DMS 273 (cell line): ENCODE data around the gene ARHGAP23.
"Not testable (repeated sequence)": the region's sequence is repeated elsewhere in the genome, so short reads cannot be mapped to it uniquely, and the experiment has no call there.

Source experiments
- DNase-seq: peaks from one replicate; lab custom pipeline; 2025; ENCODE audit not compliant: unreplicated experiment; lab: John Stamatoyannopoulos, UW

Gene ARHGAP23

DNA sequence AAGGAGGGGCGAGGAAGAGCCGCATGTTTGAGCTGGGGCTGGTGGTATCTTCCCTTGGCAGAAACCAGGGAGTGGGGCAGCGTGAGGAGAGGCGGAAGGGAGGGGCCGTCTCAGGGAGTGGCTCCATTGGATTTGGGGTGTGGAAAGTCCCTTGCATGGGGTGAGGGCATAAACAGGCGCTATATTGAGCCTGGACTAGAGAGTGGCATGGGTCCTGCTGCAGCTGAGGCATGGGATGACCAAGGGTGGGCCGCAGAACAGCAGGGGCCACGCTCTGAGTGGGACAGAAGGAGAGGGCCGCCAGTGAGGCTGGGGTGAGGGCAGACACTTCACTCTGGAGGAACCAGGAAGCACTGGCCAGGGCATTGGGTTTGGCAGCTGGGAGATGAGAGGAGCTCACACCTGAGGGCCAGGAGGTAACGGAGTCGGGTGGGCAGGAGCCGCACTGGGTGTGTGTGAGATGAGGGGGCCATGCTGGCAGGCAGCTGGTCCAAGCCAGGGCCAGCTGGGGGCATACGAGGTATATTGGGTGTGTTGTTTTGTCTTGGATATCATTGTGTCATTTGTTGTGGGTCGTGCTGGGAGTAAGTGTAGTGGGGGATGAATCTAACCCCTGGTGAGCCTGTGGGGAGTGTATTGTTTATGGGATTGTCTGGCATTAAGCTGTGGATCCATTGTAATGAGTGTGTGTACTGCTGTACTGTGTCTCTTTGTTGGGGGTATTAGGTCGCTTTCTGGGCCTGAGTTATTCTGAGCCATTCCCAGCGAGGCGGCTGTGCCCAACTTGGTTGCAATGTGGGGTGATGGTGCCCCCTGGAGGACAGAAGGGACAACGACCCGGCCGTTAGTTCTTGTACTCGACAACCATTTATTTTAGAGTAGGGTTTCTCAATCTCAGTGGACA is 56.2 kb downstream of the ARHGAP23 start:
- DNase-seq = peak; percentile 87

DNA sequence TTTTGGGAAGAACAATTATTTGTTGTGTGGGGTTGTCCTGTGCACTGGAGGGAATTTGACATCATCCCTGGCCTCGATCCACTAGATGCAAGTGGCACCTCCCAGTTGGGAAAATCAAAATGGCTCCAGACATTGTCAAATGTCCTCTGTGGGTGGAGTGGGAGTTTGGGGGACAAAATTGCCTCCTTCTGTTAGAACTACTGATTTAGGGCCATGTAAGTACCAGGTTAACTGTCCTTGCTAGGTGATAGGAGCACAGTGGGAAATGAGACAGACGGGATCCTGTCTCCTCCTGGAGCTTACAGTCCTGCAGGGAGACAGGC is 56.8 kb downstream of the ARHGAP23 start:
- no peak for DNase-seq

DNA sequence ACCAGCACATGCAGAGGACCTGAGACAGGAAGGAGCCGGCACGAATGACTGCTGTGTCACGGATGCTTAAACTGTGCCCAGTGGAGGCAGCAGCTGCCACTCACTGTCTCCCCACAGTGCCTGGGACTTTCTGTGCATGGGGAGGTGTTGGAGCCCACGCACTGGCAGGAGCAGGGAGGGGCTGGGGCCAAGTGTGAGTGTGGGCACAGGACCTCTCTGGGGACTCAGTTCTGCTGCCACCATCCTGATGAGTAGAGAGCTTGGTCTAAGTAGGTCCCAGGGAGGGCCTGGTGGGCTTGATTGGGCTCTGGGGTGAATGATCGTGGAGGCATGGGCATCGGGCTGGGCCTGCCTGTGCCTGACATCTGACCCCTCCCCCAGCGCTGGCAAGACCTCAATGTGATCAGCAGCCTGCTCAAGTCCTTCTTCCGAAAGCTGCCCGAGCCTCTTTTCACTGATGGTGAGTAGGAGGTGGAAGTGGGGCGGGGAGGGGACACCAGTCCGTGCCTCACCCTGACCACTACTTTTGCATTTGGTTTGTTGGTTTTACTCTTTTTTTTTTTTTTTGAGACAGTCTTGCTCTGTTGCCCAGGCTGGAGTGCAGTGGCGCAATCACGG is 57.5 kb downstream of the ARHGAP23 start:
- DNase-seq = not testable (repeated sequence)

DNA sequence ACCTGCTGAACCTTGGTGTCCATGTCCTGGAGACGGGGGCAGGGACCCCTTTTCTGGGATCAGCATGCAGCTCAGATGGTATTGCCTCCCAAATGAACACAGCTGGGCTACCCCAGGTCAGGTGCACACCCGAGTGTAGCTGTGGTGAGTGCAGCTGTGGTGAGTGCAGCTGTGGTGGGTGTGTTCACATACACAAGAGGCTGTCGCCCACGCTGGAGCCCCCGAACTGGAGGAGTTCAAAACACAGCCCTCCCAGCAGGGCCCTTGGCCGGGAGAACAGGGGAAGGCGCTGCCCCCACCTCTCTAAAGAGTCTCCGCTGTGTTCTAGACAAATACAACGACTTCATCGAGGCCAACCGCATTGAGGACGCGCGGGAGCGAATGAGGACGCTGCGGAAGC is 61.5 kb downstream of the ARHGAP23 start:
- DNase-seq = not testable (repeated sequence)

DNA sequence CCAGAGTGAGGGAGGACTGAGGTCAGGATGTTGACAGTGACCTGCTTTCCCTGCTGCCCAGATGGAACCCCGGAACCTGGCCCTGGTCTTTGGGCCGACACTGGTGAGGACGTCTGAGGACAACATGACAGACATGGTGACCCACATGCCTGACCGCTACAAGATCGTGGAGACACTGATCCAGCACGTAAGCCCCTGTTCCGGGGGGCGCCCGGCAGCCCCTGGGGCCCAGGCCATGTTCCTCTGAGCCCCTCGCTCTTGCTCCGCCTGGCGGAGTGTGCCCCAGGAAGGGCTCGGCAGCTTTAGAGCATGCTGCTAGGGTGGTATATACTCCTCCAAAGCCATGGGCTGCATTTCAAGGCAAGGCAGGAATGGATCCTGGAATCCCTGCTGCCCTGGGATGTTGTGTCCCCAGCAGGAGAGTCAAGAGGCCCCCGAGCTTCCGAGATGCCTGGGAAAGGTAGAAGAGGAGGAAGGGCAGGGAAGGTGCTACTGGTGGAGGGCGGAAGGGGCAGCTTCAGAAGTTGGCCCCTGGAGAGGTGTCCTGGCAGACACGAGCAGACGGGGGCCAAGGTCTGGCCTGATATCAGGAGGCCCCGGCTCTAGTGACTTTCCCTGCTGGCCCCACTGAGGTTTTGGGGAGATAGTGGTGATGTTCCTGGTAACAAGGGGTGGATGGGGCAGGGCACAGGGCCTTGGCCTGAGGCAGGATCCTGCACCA is 63.2 kb downstream of the ARHGAP23 start:
- DNase-seq = not testable (repeated sequence)

DNA sequence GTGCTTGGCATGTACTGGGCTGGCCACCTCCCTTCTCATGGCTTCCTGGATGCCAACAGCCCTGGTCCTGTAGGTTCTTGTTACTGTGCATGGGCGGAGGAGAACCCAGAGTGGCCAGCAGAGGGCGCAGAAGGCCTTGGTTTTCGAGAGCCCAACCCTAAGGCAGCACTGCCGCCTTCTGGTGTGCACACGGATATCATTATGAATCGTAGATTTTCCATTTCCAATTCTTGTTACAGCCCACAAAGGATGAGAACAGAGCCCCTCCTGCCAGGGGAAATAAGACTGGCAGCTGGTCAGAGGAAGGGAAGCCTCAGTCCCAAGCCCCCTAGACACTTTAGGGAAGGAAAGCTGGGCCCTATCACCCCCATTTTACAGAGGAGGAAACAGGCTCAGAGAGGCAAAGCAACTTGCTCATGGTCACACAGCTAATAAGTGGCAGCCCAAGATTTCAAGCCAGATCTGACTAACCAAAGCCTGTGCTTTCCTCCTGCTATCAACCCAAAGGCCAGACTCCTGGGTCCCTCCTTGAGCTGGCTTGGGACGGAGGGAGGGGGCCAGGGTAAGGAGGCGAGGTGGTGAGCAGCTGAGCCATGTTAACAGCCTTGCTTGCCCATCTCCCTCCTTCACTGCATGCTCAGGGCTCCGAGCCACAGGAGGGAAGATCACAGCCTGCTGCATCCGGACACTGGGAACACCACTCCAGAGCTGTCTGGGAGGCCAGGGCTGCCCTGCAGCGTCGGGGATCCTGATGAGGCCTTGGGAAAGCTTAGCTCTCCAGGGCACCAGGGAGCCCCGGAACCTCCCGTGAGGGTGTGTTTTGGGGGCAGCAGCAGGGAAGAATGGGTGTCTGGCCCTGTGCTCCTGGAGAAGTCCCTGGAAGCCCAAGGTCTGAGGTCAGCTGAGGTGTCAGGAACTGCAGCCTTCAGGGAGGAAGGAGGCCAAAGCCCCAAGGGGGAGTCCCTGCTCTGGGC is 64.1 kb downstream of the ARHGAP23 start:
- peak; percentile 95 for DNase-seq

DNA sequence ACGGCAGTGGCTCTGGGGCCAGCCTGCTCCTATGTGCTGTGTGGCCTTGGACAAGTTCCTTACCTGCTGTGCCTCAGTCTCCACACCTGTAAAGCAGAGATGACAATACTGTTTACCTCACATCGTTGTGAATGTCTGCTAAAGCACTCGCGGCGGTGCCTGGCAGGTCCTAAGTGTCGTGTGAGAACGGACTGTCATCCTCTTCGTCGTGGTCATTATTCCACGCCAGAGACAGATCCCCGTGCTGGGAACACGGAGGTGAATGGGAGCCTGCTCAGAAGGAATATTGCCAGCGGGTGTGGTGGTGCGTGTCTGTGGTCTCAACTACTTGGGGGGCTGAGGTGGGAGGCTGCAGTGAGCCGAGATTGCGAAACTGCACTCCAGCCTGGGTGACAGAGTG is 65.9 kb downstream of the ARHGAP23 start:
- not testable (repeated sequence) for DNase-seq

DNA sequence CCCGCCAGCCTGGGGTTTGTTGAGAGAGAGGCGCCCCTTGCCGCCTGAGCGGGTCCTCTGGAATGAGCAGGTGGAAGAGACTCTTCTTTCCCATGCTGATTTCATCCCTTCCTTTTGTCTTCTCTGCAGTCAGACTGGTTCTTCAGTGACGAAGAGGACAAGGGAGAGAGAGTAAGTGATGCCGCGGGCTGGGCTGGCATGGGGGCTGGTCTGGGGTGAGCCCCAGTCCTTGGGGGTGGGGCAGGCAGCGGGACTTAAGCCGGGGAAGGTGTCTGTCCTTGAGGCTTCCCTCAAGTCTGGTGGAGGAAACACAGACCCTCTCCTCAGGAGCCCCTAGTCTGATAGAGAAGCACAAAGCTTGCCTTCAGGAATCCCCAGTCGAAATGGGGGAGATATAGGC is 69.4 kb downstream of the ARHGAP23 start:
- not testable (repeated sequence) for DNase-seq

DNA sequence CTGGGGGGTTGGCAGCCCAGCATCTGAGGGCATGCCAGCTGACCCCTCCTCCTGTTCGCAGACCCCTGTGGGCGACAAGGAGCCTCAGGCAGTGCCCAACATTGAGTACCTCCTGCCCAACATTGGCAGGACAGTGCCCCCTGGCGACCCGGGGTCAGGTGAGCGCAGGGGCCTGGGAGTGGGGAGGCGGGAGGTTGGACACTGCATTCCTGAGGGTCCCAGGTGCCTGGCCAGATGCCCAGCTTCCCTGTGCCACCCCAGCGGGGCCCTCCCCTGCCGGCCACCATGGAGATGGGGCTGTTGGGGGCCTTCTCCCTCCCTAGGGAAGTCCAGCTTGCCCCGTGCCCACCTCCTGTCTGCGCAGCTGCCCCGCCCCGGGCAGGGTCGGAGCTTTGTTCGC is 70.1 kb downstream of the ARHGAP23 start:
- no peak for DNase-seq

DNA sequence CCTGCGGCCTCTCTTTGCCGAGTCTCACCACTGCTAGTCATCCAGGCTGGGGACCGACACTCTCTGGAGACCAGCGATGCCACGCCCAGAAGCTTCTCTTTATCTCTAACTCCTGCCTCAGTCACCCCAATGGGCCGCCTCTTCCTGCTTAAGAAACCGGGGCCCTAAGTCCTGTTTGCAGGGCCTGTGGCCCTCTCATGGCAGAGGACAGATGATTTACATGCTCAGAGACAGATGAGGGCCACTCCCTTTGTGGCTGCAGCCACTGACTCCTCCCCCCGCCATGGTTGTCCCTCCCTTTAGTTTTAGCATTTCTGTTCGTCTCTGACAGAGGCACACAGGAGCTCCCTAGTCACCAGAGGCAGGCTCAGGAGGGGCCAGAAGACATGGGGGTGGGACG is 71.0 kb downstream of the ARHGAP23 start:
- DNase-seq = not testable (repeated sequence)

DNA sequence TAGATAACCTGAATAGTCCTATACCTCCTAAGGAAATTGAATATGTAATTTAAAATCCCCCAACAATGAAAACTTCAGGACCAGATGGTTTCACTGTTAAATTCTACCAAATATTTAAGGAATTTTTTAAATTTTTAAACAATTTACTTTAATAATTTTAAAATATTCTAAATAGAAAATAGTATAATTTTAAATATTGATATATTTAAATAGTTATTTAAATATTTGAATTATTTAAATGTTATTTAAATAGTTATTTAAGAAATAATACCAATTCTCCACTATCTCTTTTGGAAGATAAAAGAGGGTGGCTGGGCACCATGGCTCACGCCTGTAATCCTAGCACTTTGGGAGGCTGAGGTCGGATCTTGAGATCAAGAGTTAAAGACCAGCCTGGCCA is 73.5 kb downstream of the ARHGAP23 start:
- DNase-seq = not testable (repeated sequence)

DNA sequence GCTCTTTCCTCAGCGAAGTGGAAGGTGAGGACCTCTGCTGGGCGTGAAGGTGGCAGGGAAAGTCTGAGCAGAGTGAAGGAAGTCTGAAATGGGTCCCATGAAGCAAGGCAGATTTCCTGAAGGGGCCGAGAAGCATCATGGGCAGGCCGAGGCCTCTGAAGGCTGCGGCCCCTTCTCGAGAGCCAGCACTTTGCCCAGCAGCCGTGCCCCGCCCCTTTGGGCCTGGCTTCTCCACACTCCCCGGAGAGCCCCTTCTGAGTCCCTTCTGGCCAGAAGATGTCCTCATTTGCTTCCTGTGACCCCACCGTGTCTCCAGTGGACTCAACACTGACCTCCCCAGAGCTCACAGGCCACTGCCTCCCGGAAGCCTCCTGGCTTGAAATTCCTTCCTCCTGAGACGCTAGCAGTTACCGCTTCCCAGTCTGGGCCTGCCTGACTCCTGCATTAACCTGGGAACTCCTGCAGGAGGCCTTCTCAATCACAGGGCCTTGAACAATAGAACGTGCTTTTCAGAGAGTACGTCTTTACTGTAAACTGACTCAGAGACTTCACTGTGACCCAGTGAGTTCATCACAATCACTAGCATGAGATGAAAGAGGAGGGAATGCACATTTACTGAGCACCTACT is 75.1 kb downstream of the ARHGAP23 start:
- DNase-seq = not testable (repeated sequence)

DNA sequence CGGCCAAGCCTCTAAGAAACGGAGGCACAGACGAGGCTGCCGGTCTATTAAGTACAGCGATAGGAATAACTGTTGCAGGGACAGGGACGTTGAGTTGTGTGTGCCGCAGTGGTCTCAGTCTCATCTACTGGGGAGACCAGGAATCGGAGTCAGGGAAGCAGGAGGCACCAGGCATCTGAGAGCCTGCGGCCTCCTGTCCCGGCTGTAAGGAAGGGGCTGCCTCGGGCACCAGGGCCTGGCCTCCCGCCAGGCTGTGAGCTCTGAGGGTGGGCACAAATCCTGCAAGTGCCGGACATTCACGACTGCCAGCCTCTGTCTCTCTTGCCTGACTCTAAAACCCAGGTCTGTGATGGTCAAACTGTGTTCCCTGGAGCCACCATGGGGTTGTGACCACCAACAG is 76.0 kb downstream of the ARHGAP23 start:
- DNase-seq = no peak

DNA sequence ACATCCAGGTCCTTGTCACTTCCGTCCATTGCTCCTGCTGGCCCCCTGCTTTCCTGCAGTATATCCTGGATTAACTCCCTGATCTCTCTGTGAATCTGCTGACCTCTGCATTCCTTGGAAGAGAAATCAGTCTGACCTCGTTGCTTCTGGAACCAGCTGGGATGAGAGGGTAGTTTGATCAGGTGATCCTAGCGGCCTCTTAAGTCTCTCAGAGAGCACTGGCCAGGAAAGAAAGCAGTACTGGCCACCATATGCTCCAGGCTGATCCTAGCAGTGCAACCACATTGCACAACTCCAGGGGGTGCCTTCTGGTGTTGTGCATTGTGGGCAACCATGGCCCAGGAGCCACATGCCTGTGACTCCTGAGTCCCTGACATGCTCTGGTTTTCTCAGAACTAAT is 79.2 kb downstream of the ARHGAP23 start:
- no peak for DNase-seq

DNA sequence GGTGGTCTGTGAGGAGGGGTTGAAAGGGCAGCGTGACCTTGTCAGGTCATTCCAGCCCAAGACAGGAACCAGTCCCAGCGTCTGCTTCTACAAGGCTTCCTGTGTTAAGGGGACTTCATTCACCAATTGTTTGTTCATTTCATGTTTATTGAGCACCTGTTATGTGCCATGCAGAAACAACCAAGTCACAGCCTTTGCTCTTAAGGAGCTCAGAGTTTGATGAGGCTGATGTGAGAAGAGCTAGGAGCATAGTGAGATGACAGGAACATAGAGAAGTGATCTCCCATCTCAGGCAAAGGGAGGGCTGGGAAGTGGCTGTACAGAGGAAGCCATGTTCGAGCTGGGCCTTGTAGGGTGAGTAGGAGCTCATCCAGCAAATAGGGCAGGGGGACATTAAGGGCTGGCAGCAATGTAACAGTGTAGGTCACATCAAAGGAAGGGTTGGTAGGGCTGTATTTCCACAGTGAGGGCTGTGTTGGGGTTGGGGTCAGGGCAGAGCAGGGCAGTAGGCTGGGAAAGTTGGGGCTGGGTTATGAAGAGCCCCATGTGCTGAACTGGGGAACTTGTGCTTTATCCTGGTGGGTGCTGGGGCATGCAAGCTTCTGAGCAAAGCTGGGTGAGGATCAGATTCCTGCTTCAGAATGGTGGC is 79.8 kb downstream of the ARHGAP23 start:
- DNase-seq = no peak

DNA sequence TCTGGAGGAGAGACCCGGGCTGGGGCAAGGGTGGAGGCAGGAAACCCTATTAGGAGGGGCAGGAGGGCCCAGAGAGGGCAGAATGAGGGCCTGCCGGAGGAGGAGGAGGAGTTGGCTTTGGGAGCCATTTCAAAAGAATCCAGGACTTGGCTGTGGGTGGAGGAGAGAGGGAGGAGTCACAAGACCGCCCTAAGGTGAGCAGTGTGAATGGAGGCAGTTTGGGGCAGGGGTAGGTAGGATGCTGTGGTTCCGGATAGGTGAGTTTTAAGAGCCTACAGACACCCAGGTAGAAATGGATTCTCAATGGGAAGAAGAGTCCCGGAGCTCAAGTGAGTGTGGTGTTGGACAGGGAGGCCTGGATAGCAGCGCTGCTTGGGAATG is 80.3 kb downstream of the ARHGAP23 start:
- no peak for DNase-seq

DNA sequence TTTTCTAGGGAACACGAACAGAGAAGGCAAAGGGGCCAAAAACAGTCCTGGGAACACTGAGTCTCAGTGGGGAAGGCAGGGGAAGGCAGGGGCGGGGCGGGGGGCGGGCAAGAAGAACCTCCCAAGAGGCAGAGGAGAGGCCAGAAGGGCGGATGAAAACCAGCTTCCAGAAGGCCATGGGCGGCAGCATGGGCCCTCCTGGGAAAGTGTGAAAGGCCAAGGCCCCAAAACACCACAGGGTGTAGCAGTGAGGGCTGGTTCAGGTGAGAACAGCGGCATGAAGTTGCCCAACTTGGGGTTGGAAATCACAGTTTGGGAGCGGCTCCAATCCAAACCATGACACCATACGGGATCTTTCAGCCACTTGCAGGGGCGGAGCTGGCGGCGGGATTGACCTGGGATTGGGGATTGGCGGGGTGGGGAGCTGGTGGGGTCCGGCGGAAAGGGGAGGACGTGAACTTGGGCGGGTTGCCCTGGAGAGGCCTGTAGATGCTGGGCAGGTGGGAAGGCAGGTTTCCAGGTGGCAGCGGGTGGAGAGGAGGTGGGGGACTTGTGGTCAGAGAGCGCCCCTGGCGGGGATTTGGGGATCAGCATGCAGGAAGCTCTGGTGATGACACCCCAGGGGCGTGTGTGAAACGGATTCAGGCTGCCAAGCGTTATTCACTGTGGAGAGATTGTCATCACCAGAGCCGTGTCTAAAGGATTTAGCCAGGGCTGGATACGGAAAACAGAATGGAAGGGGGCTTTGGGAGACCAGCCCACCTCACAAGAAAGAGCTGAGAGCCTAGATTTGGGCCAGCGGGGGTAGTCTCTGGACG is 80.9 kb downstream of the ARHGAP23 start:
- peak; percentile 70 for DNase-seq

DNA sequence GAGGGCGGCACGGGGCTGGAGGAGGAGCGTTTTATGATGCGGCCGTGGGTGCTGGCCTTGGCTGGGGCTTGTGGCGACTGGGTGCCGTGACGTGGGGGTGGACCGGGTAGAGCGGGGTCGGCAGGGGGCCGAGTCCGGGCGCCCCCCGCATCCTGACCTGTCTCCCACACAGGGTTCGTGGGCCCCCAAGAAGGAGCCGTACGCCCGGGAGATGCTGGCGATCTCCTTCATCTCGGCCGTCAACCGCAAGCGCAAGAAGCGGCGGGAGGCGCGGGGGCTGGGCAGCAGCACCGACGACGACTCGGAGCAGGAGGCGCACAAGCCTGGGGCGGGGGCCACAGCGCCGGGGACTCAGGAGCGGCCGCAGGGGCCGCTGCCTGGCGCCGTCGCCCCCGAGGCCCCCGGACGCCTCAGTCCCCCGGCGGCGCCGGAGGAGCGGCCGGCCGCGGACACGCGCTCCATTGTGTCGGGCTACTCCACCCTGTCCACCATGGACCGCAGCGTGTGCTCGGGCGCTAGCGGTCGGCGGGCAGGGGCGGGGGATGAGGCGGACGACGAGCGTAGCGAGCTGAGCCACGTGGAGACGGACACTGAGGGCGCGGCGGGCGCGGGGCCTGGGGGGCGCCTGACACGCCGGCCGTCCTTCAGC is 81.6 kb downstream of the ARHGAP23 start:
- DNase-seq = no peak
